GM12874 (cell line): ENCODE measurements around the gene SLC7A14.

Experiments used
- CTCF ChIP-seq: IDR thresholded peaks from 2 replicates; pipeline ENCODE4 v1.5.1; 2011; ENCODE audit warnings: low read depth, mild to moderate bottlenecking, control low read depth, low read length, moderate library complexity; ENCODE audit not compliant: insufficient read depth

Gene SLC7A14

DNA sequence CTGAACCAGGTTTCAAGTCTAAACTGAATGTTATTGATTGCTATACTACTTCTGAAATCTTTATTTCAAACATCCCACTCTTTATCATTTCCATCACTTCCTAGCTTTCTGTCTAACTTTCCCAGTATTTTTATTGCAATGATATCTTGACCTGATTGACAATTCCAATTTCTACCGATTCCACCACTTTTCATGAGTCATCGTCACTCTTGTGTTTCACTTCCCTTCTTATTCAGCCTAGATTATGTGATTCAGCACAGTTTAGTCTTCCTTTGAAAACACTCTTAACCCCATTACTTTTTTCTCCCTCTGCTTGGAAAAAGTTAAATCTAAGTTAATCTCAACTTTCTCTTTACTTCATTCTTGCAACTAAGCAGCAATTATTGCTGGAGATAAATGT, 62.6 kb downstream of the SLC7A14 start:
- TF ChIP-seq CTCF, result no peak

GRCh38 chr3:170522201-170522600, 63.7 kb downstream of the SLC7A14 start:
- no peak for TF ChIP-seq CTCF

- TF ChIP-seq CTCF, result no peak
Measured at GRCh38 chr3:170520996-170521395, 64.9 kb downstream of the SLC7A14 start.

- TF ChIP-seq CTCF, result no peak
Measured at GRCh38 chr3:170517242-170517945, 68.5 kb downstream of the SLC7A14 start.

DNA sequence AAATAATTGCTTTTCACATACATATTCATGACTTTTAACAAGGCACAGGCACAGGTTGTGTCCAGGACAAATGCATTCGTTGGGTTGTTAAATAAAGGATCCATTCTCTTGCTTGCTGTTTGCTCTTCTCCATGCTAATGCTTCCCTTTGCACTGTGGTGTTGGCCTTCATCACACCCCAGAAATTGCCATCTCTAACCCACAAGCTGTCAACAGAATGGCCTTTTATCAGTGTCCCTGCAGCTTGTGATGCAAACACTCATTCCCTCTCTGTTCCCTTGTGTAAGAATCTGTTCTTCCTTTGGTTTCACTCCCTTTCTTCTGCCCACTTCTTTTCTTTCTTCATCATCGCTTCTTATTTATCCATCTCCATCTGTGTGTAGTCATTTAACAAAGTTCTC, 72.2 kb downstream of the SLC7A14 start:
- no peak for TF ChIP-seq CTCF

GRCh38 chr3:170511371-170511770, 74.5 kb downstream of the SLC7A14 start:
- TF ChIP-seq CTCF, result no peak

GRCh38 chr3:170508839-170509238, 77.0 kb downstream of the SLC7A14 start:
- no peak for TF ChIP-seq CTCF
